IPS-NIHi11 (cell line): ENCODE results near the gene ASNS.

Source experiments
- DNase-seq: peaks from one replicate; pipeline ENCODE4 v3.0.0; 2012; ENCODE audit warnings: mixed read lengths, low spot score

ASNS gene

GRCh38 chr7:97842772-97843345 is 29.3 kb downstream of the ASNS start:
- no peak for DNase-seq

- DNase-seq, result no peak
These were observed 30.2 kb downstream of the ASNS start for GRCh38 chr7:97842006-97842405.

GRCh38 chr7:97835296-97836138 is 36.7 kb downstream of the ASNS start:
- peak; percentile 46 for DNase-seq

- DNase-seq, result peak; percentile 17
These were observed 53.0 kb downstream of the ASNS start for GRCh38 chr7:97819161-97819560.

- DNase-seq, result no peak
These were observed 54.0 kb downstream of the ASNS start for GRCh38 chr7:97818066-97818663.
